ENCODE measurements around the gene LRRN2. TPM values are rescaled to one million over a fixed set of nuclear protein-coding genes. Genes with fewer than 3 reads are reported as not detected.

The LRRN2 gene
- total and polyA plus RNA-seq, 8 donors, result 0.43 to 4.1 (median 1.0) TPM; not detected in 2

DNA sequence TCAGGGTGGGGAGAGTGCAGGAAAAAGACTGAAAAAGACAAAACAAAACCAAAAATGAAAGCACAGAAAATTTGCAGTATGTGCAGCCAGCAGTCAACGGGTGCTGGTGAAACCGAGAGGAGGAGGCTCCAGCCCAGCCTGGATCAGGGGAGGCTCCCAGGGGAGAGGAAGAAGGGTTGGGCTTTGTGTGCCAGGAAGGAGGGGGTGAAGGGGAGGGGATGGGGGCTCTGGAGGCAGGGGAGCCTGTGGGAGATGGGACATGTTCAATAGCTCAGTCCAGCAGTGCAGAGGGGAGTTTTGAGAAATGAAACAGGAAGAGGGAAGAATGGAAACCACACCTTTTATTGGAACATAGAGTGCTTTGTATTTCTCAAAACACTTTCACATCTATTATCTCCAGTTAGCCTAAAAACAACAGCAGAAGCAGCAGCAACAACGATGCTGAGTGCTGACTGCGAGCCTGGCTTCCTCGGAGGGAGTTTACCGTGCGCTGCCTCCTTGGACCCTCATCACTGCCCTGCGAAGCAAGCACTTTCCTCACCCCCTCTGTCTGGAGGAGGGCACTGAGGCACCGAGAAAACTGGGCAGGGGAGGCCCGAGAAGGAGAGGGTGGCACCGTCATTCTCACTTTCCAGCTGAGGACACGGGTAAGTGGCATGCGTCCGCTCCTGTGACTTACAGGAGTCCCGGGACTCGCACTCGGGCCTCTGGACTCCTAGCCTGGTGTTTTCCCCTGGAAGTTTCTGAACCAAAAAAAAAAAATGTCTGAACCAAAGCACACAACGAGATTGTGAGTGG, 106.5 kb downstream of the LRRN2 start:
- TF ChIP-seq EP300 (IDR thresholded peaks at IDR 0.05) (no peak), CTCF (IDR thresholded peaks at IDR 0.05) (no peak), POLR2A (IDR thresholded peaks at IDR 0.05) (no peak), POLR2AphosphoS5 (IDR thresholded peaks at IDR 0.05) (no peak)
- intact Hi-C loops (cut with DNase I; ENCODE audit: low total_unique reads), result no loop called here
- no peaks in the 10 kb centered on the region for H3K9me3 ChIP-seq
- DNase-seq, result peak; percentile 31 to 75
- peak overlapping the region in 3 of 5 donors; percentile 27 to 64 (median 57) for H3K27ac ChIP-seq
- H3K27me3 ChIP-seq, result no peaks in the 10 kb centered on the region
- 49 to 58% (median 52%) methylated on average over 17 to 18 of the region's 18 CpGs for WGBS, 5 donors
- peaks cover 7 to 16% (median 8%) of the 10 kb centered on the region in 4 donors for H3K4me1 ChIP-seq
- peaks cover 0 to 8% (median 0%) of the 10 kb centered on the region in 4 donors for H3K36me3 ChIP-seq
- H3K4me3 ChIP-seq, result peak overlapping the region; percentile 22 to 34 (median 23)

GRCh38 chr1:204577794-204578478, 107.6 kb downstream of the LRRN2 start:
- peaks cover 0 to 16% (median 8%) of the 10 kb centered on the region in 4 donors for H3K36me3 ChIP-seq
- TF ChIP-seq EP300 (IDR thresholded peaks at IDR 0.05) (no peak), POLR2AphosphoS5 (IDR thresholded peaks at IDR 0.05) (no peak), CTCF (IDR thresholded peaks at IDR 0.05) (no peak), POLR2A (IDR thresholded peaks at IDR 0.05) (no peak)
- peak overlapping the region in 1 of 5 donors; percentile 64 for H3K27ac ChIP-seq
- no peaks in the 10 kb centered on the region for H3K27me3 ChIP-seq
- H3K4me3 ChIP-seq, result no peak overlapping the region
- no peaks in the 10 kb centered on the region for H3K9me3 ChIP-seq
- intact Hi-C loops (cut with DNase I; ENCODE audit: low total_unique reads), result no loop called here
- H3K4me1 ChIP-seq, result peaks cover 7 to 16% (median 8%) of the 10 kb centered on the region in 4 donors
- no peak for DNase-seq
- 88 to 94% (median 92%) methylated on average over 10 of the region's 10 CpGs for WGBS, 5 donors

DNA sequence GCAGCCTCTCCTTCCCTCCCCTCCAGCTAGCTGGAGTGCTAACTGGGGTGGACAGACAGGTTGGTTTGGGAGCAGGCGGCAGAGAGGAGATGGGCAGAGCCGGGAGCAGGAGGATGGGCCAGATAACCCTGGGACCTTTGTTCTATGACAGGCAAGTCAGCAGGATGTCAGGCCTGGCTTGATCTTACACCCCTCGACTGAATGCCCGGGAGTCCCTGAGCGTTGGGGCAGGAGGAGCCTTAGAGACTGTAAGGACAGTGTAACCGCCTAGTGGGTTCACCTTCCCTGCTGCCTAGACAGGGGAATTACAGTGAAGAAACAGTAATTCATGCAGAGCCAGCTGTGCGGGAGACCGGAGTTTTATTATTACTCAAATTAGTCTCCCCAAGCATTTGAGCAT, 109.1 kb downstream of the LRRN2 start:
- Histone ChIP-seq H3K36me3 (peaks cover 0 to 21% (median 12%) of the 10 kb centered on the region in 4 donors), H3K27me3 (no peaks in the 10 kb centered on the region), H3K27ac (no peak overlapping the region), H3K4me3 (no peak overlapping the region), H3K9me3 (no peaks in the 10 kb centered on the region), H3K4me1 (peaks cover 7 to 16% (median 8%) of the 10 kb centered on the region in 4 donors)
- DNase-seq, result no peak
- WGBS, 5 donors, result 79 to 93% (median 82%) methylated on average over 5 to 8 of the region's 8 CpGs
- TF ChIP-seq EP300 (IDR thresholded peaks at IDR 0.05), result no peak
- intact Hi-C loops (cut with DNase I; ENCODE audit: low total_unique reads), result no loop called here

DNA sequence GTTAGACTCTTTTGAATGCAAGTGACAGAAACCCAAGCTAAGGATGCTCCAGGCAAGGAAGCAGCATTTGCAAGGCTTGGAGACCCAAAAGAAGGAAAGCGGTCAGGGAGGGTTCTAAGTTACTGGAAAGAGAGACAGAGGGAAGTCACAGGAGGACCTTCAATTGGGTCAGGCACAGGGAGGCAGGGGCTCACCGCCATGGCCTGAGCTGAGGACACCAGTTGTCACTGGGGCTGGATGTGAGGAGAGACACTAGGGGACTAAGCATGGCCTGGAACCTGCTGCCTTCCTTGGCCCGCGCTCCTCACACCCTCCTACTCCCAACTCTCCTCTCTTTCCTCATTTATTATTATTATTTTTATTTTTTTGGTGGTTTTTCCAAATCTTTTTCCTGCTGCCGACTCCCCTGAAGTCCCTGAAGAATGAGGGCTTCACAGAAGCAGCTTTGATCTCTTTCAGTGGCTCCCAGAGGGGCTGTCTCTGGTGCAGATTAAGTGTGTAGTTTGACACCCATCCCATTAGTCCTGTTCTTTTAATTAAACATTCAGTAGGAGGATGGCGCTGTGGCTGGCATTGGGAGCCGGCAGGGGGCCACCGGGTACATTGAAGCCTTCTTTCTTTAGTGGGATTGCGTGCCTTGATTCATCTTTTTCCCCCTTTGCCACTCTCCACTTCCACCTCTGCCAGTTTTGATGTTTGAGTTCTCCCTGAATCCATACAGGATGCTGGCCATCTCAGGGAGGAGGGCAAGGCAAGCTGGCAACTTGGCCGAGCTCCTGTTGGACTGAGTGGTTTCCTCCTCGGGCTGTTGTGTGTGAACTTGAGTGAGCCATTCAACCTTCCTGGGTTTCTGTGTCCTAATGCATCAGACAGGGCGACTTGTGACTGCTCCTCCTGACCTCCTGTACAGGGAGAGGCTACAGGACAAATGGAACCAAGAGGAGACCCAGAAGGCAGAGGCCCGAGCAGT, 110.0 kb downstream of the LRRN2 start:
- DNase-seq, result no peak
- intact Hi-C loops (cut with DNase I; ENCODE audit: low total_unique reads), result no loop called here
- TF ChIP-seq EP300 (IDR thresholded peaks at IDR 0.05) (no peak), POLR2AphosphoS5 (IDR thresholded peaks at IDR 0.05) (no peak), POLR2A (IDR thresholded peaks at IDR 0.05) (no peak), CTCF (IDR thresholded peaks at IDR 0.05) (no peak)
- Histone ChIP-seq H3K36me3 (peaks cover 0 to 21% (median 18%) of the 10 kb centered on the region in 4 donors), H3K27ac (no peak overlapping the region), H3K9me3 (no peaks in the 10 kb centered on the region), H3K27me3 (no peaks in the 10 kb centered on the region), H3K4me3 (no peak overlapping the region), H3K4me1 (peaks cover 7 to 16% (median 8%) of the 10 kb centered on the region in 4 donors)
- WGBS, 5 donors, result 80 to 84% (median 83%) methylated on average over 13 of the region's 13 CpGs

All from stomach (tissue), 9 donors.